Measurements from ENCODE around the gene SULT1A1. TPM values are rescaled to one million over a fixed set of nuclear protein-coding genes. Genes with fewer than 3 reads are reported as not detected.
"Not testable (repeated sequence)": the region's sequence is repeated elsewhere in the genome, so short reads cannot be mapped to it uniquely, and the experiment has no call there.

The SULT1A1 gene
- polyA plus RNA-seq, 1 donor, result 8.8 TPM

- DNase-seq, result no peak
Observed at GRCh38 chr16:28590384-28591340, 19.2 kb downstream of the SULT1A1 start.

- no peak for DNase-seq
Observed at GRCh38 chr16:28589930-28590329, 19.9 kb downstream of the SULT1A1 start.

- DNase-seq, result no peak
Observed at GRCh38 chr16:28589069-28589468, 20.8 kb downstream of the SULT1A1 start.

- DNase-seq, result no peak
Observed at GRCh38 chr16:28587386-28587785, 22.5 kb downstream of the SULT1A1 start.

- DNase-seq, result no peak
Observed at GRCh38 chr16:28586466-28586865, 23.4 kb downstream of the SULT1A1 start.

- DNase-seq, result no peak
Observed at GRCh38 chr16:28585674-28586073, 24.2 kb downstream of the SULT1A1 start.

- DNase-seq, result no peak
Observed at GRCh38 chr16:28580726-28581315, 29.0 kb downstream of the SULT1A1 start.

- DNase-seq, result no peak
Observed at GRCh38 chr16:28575446-28576109, 34.3 kb downstream of the SULT1A1 start.

GRCh38 chr16:28574925-28575324, 34.9 kb downstream of the SULT1A1 start:
- DNase-seq, result no peak

- no peak for DNase-seq
Observed at GRCh38 chr16:28573738-28574718, 35.8 kb downstream of the SULT1A1 start.

- peak; percentile 79 for DNase-seq
Observed at GRCh38 chr16:28572696-28573510, 36.9 kb downstream of the SULT1A1 start.

GRCh38 chr16:28569968-28570752, 39.7 kb downstream of the SULT1A1 start:
- no peak for DNase-seq

GRCh38 chr16:28569021-28569420, 40.8 kb downstream of the SULT1A1 start:
- DNase-seq, result no peak

GRCh38 chr16:28567292-28567691, 42.6 kb downstream of the SULT1A1 start:
- no peak for DNase-seq

GRCh38 chr16:28566233-28566925, 43.5 kb downstream of the SULT1A1 start:
- DNase-seq, result not testable (repeated sequence)

GRCh38 chr16:28563218-28563617, 46.6 kb downstream of the SULT1A1 start:
- DNase-seq, result no peak

- DNase-seq, result no peak
Observed at GRCh38 chr16:28562199-28562598, 47.6 kb downstream of the SULT1A1 start.

- DNase-seq, result no peak
Observed at GRCh38 chr16:28561557-28562187, 48.2 kb downstream of the SULT1A1 start.

GRCh38 chr16:28558456-28558855, 51.4 kb downstream of the SULT1A1 start:
- no peak for DNase-seq
